ENCODE data around the gene PIGN.

The PIGN gene

DNA sequence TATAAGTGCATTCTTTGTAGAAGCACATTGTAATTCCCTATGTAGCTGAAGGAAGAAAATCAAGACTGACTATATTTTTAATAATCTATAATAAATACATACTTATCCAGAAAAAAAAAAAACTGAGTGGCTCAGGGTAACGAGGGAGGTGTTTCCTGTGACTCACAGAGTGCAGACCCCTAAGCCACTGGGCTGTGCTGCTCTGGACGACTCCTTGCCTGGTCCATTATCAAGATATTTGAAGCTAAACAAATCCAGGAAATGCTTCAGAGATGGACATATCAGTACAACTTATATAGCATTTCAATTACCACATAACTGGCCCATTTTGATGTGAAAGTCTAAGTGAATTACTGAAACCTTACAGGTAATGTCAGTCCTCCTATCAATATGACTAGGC, 80.6 kb downstream of the PIGN start:
- no peak for FAIRE-seq

DNA sequence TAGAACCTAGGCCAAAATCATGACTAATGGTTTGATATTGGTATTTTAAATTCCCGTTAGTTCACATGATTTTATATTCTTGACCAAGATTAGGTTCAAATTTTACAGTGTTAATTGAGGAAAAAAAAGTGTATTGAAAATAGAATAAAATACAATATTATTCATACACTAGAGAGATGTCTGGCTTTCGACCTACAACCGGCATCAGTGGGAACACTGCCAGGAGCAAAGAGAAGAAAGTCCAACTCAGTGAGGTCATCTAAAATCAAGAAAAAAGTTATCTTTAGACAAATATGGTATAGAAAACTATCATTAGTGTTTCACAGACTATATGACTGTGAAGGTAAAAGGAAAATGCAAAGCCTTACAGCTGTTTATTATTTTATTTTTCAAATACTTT, 81.5 kb downstream of the PIGN start:
- no peak for FAIRE-seq

DNA sequence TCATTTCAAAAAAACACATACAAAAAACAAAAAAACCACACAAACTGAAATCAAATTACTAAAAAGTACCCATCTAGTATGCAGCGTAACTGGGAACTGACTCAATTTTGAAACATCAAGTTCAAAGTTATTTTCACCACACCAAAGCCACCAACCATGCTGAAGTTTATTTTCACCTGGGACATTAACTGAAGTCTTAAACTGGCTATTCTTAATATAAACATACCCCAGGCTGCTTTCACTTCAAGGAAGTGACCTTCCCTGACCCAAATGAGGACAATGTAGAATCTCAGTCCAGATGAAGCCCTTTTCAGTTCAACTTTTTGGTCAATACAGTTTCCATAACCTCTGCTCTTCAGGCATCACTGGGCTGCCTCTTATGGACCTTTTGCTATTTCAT, 84.6 kb downstream of the PIGN start:
- FAIRE-seq = no peak

DNA sequence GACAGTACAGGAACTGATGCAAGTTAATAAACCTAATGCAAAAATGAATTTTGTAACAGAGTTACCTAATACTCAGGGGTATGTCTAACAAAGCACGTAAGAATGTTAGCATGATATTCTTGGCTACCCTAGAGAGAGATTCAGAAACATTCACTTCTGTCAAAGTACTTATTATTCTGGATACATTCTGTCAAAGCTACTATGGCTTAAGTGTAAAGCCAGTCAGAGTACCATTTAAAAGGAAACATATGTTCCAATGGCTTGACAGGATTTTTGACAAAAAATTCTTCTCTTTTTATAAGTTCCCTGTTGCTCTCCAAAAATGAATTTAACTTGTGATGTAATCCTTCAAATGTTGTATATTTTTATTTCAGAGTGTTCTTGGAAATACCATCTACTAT, 85.5 kb downstream of the PIGN start:
- no peak for FAIRE-seq

DNA sequence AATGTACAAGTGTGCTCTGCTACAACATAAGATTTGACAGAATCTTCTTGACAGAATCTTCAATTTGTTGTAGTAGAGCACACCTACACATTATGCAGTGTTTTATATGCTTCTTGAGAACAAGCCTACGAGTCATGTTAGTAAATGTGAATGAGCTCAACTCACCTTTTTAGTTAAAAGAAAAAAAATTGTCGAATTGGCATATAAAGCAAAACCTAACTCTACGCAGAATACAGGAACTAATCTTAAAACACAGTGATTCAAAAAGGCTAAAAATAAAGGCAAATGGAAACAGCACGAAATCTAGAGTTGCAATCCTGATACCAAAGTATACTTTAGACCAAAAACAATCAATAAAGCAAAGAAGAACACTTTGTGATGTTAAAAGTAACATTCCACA, 87.9 kb downstream of the PIGN start:
- no peak for FAIRE-seq

DNA sequence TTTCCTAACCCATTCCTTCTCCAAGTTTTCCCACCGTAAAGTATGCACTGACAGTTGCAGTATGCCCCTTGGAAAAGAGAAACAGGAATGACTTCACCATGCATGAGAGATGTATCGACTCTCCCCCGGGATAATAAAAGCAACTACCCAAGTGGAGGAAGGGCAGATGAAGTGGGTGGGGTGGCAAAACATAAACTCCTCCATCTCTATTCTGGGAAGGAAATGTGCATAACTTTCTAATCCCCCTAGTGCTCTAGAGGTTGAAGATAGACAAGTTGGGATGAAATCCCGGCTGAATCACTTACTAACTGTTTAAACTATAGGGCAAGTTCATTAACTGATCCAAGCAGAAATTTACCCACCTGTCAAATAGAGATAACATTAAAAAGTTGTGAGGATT, 89.2 kb downstream of the PIGN start:
- no peak for FAIRE-seq

DNA sequence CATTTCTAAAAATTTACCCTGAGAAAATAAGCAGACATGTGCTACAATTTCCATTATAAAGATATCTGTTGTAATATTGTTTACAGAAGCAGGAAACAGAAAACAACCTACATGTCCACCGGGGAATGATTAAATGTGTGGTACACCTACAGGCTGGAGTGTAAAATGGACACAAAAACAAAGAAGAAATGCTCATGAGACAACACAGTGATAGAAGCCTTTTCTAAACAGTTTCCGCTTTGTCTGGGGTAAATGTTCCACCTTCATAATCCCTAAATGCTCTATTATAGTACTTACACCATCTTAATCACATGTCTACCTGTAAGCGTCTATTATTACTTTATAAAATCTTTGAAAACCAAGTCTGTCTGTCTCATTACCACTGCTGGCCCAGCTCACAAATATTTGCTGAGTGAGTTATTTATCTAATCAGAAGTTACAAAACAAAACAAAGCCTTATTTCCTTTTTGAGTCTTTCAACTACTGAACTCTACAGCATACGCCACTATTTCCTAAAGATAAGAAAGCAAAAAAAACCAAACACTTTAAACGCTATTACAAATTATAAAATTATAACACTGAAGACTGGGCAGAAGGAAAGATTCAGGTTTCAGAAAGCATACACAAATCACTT, 95.3 kb downstream of the PIGN start:
- FAIRE-seq = no peak

DNA sequence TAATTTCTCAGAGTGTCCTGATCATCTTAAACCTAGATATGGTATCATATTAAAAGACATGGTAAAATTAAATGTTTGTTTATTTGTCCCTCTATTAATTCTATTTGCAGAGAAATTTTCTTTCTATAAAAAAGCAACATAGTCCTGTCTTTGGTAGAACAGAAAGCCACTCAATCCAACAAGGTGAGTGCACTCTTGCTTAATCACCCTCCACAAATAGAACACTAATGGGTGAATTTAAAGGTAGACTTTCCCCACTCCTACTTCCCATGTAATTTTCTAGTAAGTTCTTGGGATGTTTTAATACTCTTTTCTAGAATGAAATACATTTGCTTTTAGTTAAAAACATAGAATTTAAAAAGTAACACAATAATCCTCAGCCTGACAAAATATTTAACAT, 97.7 kb downstream of the PIGN start:
- no peak for FAIRE-seq

DNA sequence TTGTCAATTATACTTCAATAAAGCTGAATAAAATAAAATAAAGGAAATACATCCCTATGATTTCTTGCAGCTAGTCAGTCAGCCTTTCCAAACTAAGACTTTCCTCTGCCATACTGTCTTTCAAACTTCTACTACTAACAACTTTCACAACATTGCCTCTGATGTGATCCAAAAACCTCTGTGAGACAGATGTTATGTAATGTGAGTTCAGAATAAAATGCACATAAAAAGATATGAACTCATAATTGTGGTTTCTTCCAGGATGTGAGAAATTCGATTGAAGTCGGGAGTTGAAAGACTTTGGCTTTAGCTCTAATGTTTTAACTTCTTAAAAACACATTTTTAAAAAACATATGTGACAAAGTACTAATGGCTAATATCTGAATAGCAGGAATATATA, 98.7 kb downstream of the PIGN start:
- FAIRE-seq = no peak

DNA sequence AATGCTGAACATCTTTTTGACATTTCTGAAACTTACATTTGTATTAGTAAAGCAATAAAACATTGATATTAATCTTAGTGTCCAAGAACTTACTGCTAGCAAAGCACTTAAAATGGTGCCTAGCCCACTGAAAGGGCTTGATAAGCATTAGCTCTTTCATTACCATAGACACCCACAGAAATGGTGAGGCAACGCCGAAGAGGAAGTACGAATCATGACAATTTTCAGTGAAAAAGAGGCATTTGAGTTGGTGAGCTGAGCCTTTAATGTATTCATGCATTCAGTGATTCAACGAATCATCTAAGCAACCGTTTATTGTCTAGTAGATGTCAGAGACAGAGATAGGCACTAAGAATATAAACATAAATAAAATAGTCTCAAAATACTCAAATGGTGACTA, 101.1 kb downstream of the PIGN start:
- no peak for FAIRE-seq

DNA sequence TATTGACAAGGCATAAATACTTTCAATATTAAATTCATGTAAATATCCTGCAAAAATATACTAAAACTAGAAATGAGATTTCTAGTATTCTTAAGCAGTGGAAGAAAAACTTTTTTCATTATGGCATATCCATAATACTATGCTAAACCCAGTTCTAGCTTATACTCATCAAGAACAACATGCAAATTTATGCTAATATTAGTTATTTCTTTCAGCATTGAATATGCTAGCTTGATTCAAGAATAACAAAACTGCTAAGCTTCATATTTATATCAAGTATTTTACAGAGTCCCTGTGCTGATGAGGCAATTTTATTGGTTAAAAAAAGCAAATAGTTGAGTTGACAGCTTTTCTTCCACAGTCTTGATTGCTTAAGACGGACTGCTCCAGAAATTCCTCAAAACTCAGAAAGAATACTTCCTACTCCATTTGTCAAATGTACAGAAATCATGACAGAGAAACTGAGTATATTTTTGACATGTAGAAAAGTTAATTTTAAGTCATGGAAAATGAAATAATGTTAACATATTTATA, 105.0 kb downstream of the PIGN start:
- FAIRE-seq = no peak

DNA sequence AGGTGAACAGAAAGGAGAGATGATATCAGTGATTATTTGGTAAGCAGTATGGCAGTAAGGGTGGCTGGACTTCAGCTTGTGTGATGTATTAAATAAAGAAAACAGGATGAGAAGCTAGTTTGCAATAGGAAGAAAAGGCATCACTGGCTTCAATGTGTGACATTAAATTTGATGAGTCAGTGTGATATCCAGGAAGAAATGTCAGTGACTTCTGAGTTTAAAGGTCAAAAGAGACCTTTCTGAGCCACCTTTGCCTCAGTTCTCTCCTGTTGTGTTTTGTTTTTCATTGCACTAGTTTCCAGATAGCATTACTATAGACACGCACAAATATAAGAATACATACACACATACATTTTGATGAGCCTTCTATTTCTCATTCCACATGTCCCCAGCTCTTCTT, 105.6 kb downstream of the PIGN start:
- FAIRE-seq = no peak

DNA sequence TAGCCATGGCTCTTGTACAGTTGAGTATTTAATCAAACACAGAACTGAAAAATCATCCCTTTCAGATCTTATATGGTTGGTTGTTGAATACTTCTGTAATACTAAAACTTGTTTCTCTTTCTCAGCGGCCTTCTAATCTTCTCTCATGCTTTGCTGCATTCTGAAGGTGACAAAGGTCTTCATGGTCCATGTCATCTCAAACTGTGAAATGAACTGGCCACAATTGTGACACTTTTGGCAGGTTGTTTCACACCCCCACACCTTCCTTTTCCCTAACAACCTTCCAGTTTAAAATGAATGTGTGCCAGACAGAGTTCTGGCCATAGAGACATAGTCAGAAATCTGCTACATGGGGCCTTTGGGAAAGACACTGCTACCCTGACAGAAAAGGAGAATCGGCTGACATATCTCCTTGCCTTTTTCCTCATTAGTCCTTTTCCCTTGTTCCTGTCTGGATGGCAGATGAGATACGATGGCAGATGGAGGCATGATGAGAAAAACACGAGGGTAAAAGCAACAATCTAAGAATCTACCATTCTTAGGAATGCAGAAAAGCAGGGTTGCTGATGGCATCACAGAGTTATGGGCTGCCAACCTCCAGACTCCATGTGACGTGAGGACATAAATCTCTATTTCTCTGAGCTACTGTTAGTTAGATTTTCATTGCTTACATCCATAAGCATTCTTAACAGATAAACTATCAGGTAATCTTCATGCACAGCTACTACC, 106.5 kb downstream of the PIGN start:
- no peak for FAIRE-seq

DNA sequence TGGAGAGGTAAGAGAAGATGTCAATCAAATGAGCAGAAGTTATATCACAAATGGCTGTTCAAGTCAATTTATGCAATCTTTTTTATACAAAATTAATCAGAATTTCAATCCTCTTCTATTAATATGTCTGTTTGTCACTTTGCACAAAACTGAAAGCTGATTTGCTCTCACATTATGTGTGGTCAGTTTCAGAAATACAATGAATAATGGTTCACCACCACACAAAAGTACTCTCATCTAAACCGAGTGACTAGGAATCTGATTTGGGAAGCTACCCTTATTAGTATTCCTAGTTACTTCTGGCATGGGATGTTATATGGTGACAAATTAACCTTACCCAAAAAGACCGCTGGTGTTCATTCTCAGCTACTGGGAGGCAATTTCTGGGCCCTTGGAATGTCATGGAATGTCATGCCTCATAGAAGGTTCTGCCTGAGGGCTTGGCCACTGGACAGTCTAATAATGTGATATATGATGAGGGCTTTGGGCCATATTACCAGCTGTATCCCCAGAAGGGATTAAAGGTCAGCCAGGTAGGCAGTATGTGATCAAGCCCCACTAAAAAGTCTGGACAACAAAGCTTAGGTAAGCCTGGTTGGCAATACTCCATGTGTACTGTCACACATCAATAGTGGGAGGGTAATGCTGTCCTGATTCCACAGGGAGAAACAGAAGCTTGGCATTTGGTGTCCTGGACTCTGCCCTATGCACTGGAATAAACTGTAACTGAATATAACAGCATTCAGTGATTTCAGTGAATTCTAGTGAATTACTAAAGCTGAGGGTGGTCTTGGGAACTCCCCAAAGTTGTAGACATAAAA, 113.2 kb downstream of the PIGN start:
- no peak for FAIRE-seq

DNA sequence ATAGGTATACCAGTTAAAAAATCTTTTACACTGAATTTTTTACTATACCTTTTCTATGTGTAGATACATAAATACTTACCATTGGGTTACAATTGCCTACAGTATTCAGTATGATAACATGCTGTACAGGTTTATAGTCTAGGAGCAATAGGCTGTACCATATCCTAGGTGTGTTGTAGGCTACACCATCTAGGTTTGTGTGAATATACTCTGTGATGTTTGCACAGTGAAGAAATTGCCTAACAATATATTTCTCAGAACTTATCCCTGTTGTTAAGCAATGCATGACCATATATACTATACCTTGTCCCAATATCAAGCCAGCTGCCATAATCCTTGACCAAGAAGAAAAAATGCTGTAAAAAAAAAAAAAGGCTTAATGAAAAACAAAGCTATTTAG, 114.5 kb downstream of the PIGN start:
- FAIRE-seq = no peak

DNA sequence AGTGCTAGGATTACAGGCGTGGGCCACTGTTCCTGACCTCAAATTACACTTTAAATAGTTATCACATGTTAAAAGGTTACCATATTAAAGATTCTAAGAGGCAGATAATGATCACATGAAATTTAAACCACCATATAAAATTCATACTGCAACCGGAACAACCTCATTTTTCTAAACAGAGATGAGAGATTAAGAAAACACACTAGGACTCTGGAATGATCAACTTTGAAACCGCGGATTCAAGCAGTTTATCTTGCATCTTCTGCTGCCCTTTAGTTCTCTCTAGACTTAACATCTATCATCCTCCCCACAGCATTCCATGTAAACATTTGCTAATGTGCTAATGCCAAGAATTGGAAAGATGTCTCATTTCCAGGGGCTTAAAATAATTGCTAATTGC, 115.8 kb downstream of the PIGN start:
- no peak for FAIRE-seq

DNA sequence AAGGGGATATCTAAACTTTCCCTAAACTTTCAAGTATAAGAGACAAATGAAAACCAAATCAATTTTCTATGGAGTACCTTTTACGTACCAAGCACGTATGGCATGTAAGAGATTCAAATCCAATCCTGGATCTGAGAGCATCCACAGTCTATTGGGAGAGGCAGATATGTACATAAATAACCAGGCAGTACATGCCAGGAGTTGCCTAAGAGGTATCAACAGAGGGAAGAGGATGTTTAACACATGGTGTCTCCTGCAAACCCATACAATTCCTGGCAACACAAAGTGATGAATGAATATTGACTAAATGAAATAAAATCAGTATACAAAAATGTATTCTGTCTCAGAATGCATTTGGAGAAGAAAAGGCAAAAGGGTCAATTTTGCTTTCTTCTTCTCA, 116.6 kb downstream of the PIGN start:
- FAIRE-seq = no peak

DNA sequence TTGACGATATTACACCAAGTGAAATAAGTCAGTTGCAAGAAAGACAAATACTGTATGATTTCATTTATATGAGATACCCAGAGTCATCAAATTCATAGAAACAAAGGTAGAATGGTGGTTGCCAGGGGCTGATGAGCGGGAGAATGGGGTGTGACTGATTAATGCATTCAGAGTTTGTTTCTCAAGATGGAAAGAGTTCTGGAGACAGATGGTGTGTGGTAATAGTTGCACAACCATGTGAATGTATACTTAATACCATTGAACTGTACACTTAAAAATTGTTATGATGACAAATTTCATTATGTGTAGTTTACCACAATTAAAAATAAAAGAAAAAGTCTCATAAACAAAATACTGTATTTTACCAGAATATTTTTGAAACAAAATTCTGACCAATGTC, 117.3 kb downstream of the PIGN start:
- FAIRE-seq = no peak

DNA sequence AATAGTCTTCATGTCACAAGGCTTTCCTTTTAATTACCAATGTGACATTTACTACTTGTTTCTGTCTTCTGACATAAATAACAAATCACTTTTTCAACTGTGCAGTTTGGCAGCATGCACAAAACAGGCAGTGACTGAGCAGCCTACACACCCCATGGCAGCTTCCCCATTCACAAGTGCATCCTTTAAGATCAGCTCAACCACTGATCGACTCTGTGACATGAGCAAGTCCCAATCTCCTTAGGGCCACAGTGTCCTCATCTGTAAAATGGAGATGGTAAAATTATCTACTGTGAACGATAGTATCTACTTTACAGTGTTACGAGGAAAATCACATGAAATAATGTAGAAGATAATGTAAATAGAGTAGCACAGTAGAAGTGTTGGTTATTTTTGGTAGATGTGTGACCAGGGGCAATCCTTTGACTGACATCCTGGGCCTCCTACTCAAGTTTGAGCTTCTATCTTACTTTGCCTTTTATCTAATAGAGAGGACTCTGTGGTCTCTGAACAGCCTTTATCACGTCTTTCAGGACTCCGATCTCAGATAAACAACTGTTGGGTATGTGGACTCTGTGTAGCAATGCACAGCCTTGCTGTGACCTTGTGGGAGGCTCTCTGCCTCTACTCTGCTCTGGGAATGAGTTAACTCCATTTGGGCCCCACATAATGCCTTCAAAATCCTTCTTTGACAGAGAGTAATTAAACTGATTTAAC, 120.6 kb downstream of the PIGN start:
- no peak for FAIRE-seq

DNA sequence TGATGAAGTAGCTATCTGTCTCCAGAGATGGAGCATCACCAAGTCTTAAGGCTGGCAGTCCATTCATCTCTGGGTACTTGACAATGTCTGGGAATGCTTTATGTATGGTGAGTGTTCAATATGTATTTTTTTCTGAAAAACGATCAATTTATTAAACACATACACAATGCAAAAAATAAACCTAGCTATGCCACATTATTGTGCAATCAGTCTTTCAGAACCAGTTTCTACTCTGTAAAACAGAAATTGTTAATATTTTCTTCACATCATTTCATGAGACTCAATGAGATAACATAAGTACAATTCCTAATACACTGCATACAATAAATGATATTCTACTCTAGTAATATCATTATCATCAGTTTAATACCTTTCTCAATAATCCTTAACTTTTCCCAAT, 122.5 kb downstream of the PIGN start:
- FAIRE-seq = no peak

DNA sequence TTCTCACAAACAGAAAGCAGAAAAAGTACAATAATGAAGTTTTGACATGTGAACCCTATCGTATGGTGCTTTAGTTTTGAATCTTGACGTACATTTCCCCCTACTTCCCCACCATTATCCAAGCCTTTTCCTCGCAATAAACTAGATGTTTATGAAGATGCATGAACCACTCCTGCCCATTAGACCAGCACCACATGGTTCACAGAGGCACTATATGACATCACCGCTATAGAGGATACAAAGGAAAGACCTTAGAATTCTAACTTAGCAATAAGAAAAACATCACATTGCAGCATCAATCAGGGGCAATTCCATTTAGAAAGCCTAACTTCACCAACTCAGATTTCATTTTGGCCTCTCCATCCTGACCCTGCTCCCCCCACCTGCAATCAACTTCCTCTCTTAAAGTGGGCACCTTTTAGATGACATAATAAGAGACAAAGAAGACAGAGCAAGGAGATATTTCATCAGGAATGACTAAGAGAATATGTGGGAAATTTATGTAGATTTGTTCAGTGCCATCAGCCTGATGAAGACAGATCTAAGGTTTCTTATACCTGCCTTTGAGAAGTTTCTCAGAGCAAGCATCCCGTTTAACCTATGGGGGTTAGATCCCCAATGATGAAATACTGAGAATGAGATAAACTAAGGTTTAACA, 124.9 kb downstream of the PIGN start:
- FAIRE-seq = no peak

DNA sequence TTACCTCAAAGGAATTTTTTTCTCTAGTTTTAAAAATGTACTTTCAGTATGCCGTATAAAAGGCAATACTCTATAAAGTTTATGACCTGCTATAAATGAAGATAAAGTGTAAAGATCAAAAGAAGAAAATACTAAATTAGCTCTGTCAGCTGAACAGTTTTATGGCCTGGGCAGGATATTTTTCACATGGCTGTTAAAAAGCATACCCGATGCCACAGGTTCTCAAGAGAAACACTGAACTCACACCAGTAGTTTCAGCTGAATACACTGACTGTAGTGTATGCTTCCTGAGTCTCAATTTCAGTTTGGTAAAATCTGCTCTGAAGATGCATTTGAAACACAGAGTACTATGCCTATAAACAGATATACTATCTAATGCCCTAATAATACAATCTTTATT, 126.0 kb downstream of the PIGN start:
- no peak for FAIRE-seq
